Stimulated activated CD4-positive, alpha-beta T cell treated with anti-CD3 and anti-CD28 coated beads, Interleukin-2, amount 100 ng/mL, for 24 hours (primary cell): ENCODE results near the gene NOS3.
"Not testable (repeated sequence)": the region's sequence is repeated elsewhere in the genome, so short reads cannot be mapped to it uniquely, and the experiment has no call there.

Experiments
- DNase-seq, 2 donors: peaks; one replicate each; pipeline ENCODE4 v3.0.0-alpha.2; 2020

NOS3 gene

GRCh38 chr7:151018421-151019129 is 27.8 kb downstream of the NOS3 start:
- peak in 1 of 2 donors; percentile 47 for DNase-seq

GRCh38 chr7:151019130-151019447 is 28.3 kb downstream of the NOS3 start:
- no peak for DNase-seq

DNA sequence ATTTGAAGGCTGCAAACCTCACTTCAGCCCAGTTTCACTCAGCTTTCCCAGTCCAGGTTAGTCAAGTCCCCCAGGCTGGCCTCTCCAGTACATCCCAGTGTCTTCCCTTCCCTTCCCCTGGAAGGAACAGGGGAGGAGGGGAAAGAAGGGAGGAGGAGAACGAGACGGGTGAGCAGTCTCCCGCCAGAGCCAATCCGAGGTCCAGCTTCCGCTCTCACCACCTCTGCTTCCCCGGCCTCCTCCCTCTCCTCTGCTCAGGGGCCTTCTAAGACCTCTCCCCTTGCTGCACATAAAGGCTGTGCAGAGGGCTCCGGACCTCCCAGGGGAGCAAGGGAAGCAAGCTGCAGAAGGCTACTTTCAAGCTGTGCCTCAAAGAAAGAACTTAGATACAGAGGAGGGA is 29.4 kb downstream of the NOS3 start:
- DNase-seq, result no peak

DNA sequence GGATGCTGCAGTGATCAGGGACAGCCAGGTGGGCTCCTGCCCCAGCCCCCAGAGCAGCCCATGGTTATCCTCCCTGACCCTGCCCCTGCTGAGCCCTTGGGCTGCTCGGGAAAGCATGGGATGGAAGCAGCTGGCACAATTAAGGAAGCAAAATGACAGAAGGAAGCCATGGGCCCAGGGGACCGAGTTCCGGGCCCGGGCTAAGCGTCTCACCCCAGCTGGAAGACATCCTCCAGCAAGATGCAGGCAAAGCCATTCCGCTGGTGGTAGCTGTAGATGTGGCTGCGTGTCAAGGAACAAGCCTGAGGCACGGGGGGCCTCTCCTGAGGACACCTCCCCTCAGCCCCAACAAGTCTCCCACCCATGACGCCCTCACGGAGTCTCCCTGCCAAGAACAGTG is 32.4 kb downstream of the NOS3 start:
- no peak for DNase-seq

DNA sequence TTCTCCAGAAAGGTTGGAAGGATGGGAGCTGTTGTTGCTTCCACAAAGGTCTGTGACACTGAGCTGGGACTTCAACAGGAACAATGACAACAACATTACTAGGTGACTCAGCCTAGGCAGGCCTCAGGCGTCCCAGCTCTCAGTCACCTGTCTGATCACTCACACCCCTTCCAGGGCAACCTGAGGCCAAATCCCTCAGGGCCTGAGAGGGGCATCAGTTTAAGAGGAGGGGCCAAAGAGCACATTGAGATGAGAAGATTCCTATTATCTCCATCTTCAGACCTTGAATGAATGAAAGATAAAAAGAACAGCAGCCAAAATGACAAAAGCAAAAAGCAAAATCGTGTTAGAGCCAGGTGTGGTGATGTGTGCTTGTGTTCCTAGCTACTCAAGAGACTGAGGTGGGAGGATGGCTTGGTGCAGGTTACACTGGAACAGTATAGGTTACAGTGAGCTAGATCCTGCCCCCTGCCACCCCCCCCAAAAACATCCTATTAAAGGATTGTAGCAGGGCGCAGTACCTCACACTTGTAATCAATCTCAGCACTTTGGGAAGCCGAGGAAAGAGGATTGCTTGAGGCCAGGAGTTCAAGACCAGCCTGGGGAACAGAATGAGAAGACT is 33.7 kb downstream of the NOS3 start, which contains the start of gene ATG9B:
ATG9B (minus strand) TSS at position 60 of the 622 bp plus-strand sequence. CDS start 71 bp downstream, outside the sequence.
- DNase-seq, result no peak

GRCh38 chr7:151025924-151026671 is 35.3 kb downstream of the NOS3 start:
- DNase-seq, result no peak

- DNase-seq, result not testable (repeated sequence)
Measured at GRCh38 chr7:151026771-151027727, 36.2 kb downstream of the NOS3 start.

- not testable (repeated sequence) for DNase-seq
Measured at GRCh38 chr7:151027728-151028130, 36.9 kb downstream of the NOS3 start.

GRCh38 chr7:151028131-151028947 is 37.5 kb downstream of the NOS3 start, which contains the start of gene ABCB8:
ABCB8 (plus strand) TSS chr7:151028450; CDS start chr7:151028516, 66 bp downstream.
- DNase-seq, result peak; percentile 96 to 98

DNA sequence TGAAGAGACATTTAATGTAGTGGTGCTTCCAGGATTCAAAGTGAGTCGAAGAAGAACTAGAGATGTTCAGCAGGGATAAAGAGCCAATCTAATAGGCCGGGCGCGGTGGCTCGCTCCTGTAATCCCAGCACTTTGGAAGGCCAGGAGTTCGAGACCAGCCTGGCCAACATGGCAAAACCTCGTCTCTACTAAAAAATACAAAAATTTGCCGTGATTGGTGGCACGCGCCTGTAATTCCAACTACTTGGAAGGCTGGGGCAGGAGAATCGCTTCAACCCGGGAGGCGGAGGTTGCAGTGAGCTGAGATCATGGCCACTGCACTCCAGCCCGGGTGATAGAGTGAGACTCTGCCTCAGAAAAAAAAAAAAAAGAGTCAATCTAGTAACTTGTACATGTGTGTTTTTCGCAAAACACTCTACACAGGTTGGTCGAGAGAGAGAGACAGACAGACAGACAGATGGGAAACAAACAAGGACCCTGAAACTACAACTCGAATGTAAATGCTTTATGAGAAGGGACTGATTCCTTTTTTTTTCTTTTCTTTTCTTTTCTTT is 38.2 kb downstream of the NOS3 start:
- DNase-seq, result no peak

- DNase-seq, result no peak
Measured at GRCh38 chr7:151031011-151031410, 40.2 kb downstream of the NOS3 start.

- DNase-seq, result no peak
Measured at GRCh38 chr7:151032936-151033863, 42.4 kb downstream of the NOS3 start.

- DNase-seq, result no peak
Measured at GRCh38 chr7:151033864-151034249, 43.0 kb downstream of the NOS3 start.

GRCh38 chr7:151034312-151035025 is 43.7 kb downstream of the NOS3 start:
- no peak for DNase-seq

- DNase-seq, result no peak
Measured at GRCh38 chr7:151035026-151035717, 44.4 kb downstream of the NOS3 start.

GRCh38 chr7:151035902-151036301 is 45.1 kb downstream of the NOS3 start:
- no peak for DNase-seq

DNA sequence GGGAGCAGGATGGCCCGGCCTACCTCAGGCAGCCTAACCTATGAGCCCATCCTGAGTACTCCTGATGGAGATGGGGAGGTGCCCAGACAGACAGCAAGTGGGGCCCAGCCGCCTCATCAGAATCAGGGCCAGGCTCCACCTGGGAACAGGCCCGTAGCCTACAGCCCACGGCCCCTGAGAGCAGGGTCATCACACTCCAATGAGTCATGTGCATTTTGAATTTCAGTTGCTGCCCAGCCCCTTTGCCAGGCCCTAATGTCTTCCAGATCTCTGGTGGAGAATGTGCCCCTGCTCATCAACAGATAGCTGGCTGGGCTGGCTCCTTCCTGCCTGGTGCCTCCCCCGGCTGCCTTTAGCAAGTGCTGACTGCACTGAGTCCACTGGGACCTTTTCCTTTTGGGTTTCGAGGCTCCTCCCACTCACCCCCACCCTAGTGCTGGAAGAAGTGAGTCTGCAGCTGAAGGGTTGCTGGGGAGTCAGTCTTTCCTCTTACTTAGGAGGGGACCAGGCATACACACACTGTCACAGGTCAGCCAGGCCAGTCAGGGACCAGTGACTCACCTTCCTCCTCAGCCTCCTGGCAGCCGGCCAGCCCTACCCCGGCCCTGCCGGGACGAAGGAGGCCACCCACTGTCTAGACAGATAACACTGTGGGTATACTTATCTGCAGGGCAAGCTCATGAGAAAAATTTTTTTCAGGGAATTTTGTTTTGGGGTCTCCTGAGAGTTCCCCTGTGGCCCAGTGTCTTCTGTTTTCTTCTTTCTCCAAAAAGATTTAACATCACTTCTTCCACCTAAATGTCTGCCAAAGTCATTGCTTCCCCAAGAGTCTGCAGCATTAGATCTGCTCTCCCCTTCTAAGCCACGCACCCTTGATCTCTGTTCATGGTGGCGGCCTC is 48.4 kb downstream of the NOS3 start:
- DNase-seq, result peak; percentile 81 to 84
